AG04450 (cell line): ENCODE measurements around the gene ABCA10. TPM values are rescaled to one million over a fixed set of nuclear protein-coding genes. Genes with fewer than 3 reads are reported as not detected.

ENCODE experiments used
- CTCF ChIA-PET: fragments of 300-600, 350-600 bp; formaldehyde crosslinking; extraction: SDS; loops from one replicate; lab custom pipeline; 2022; ENCODE audit warnings: antibody characterized with exemption, inconsistent platforms; lab: Charles Lee
- POLR2A ChIA-PET: fragments of 350-600 bp; formaldehyde crosslinking; extraction: SDS; loops from one replicate; lab custom pipeline; 2021; ENCODE audit warnings: antibody characterized with exemption, inconsistent platforms; lab: Yijun Ruan, JAX
- DNase-seq: peaks from one replicate; pipeline ENCODE4 v3.0.0-alpha.2; 2011; ENCODE audit warnings: low read depth, low spot score
- H3K27ac ChIP-seq: one replicate; pipeline ENCODE4 v1.5.1; 2012; ENCODE audit warnings: low read depth, low read length, control low read depth
- H3K27me3 ChIP-seq: one replicate; pipeline ENCODE4 v1.6.0; 2012; ENCODE audit warnings: low read length; ENCODE audit not compliant: control insufficient read depth, insufficient read depth
- H3K4me3 ChIP-seq: 2 replicates; pipeline ENCODE4 v1.5.1; 2011; ENCODE audit warnings: mild to moderate bottlenecking, low read depth, low read length, control low read depth
- H3K9me3 ChIP-seq: 2 replicates; pipeline ENCODE4 v1.5.1; 2012; ENCODE audit warnings: low read length; ENCODE audit not compliant: control insufficient read depth, insufficient read depth
- CTCF ChIP-seq: IDR thresholded peaks from 2 replicates; pipeline ENCODE4 v1.5.1; 2011; ENCODE audit warnings: low read depth, low read length, control low read depth, inconsistent platforms
- polyA plus RNA-seq: library from polyadenylated mRNA; depleted of rRNA; stranded (reverse); fragments of >200 nt; gene quantifications from 2 replicates; pipeline ENCODE4 v1.2.3, GENCODE V29; 2011

ABCA10 gene
- polyA plus RNA-seq, 1 experiment: 0.58 TPM

- Histone ChIP-seq H3K27ac (no peak overlapping the region), H3K9me3 (no peaks in the 10 kb centered on the region), H3K4me3 (no peak overlapping the region), H3K27me3 (no peaks in the 10 kb centered on the region)
- no peak for TF ChIP-seq CTCF
- DNase-seq: no peak
- ChIA-PET POLR2A (no interaction called here), CTCF (no interaction called here)
Observed at GRCh38 chr17:69220098-69220497, 8.5 kb downstream of the ABCA10 start.

- ChIA-PET POLR2A (no interaction called here), CTCF (no interaction called here)
- Histone ChIP-seq H3K9me3 (no peaks in the 10 kb centered on the region), H3K27me3 (no peaks in the 10 kb centered on the region), H3K4me3 (no peak overlapping the region), H3K27ac (no peak overlapping the region)
- DNase-seq: no peak
- no peak for TF ChIP-seq CTCF
Observed at GRCh38 chr17:69218986-69219385, 9.6 kb downstream of the ABCA10 start.

GRCh38 chr17:69213059-69213813, 15.4 kb downstream of the ABCA10 start:
- no peak for TF ChIP-seq CTCF
- POLR2A ChIA-PET: no interaction called here
- CTCF ChIA-PET: interaction anchor here (0.7 kb wide), 1 partner anchor 21 kb away, joined by 4 read pairs; no protein-coding TSS in a partner anchor

GRCh38 chr17:69208640-69209039, 20.0 kb downstream of the ABCA10 start:
- Histone ChIP-seq H3K9me3 (peaks cover 2% of the 10 kb centered on the region; the same call in 1 of the 2 replicates), H3K27ac (no peak overlapping the region), H3K27me3 (no peaks in the 10 kb centered on the region), H3K4me3 (no peak overlapping the region)
- ChIA-PET POLR2A (no interaction called here), CTCF (no interaction called here)
- no peak for TF ChIP-seq CTCF
- DNase-seq: no peak

More at GRCh38 chr17:69213059-69213813, 15.4 kb downstream of the ABCA10 start:
- Histone ChIP-seq H3K4me3 (no peak overlapping the region), H3K27me3 (no peaks in the 10 kb centered on the region), H3K27ac (no peak overlapping the region), H3K9me3 (peaks cover 2% of the 10 kb centered on the region; the same call in 1 of the 2 replicates)
- DNase-seq: no peak

GRCh38 chr17:69207151-69207550, 21.5 kb downstream of the ABCA10 start:
- Histone ChIP-seq H3K9me3 (no peaks in the 10 kb centered on the region), H3K27ac (no peak overlapping the region), H3K4me3 (no peak overlapping the region), H3K27me3 (no peaks in the 10 kb centered on the region)
- DNase-seq: no peak
- POLR2A ChIA-PET: no interaction called here
- TF ChIP-seq CTCF: no peak
- CTCF ChIA-PET: no interaction called here
